Aorta (tissue), 5 donors: ENCODE measurements around the gene HRAS. TPM values are rescaled to one million over a fixed set of nuclear protein-coding genes. Genes with fewer than 3 reads are reported as not detected.
A peak's percentile ranks its signal among the peaks of the same experiment; 100 is the strongest.

Experiments
- ATAC-seq: fragments of 200-7000 bp; cut with Tn5 transposase; one replicate; pipeline ENCODE4 v1.9.1; 2022; ENCODE audit warnings: moderate library complexity; ENCODE audit not compliant: low FRiP score
- DNase-seq, 2 donors: peaks; one replicate each; pipeline ENCODE4 v3.0.0-alpha.2; 2020
- H3K27ac ChIP-seq, 2 donors: one replicate each; pipeline ENCODE4 v1.5.1; 2013; ENCODE audit warnings: low read length in 2 of 2, mild to moderate bottlenecking in 2 of 2, moderate library complexity in 2 of 2, control low read depth in 1 of 2, inconsistent platforms in 1 of 2, low read depth in 1 of 2
- H3K27me3 ChIP-seq, 2 donors: one replicate each; pipeline ENCODE4 v1.6.1; 2013; ENCODE audit warnings: control low read depth in 1 of 2, low read length in 1 of 2, mild to moderate bottlenecking in 1 of 2, moderate library complexity in 1 of 2; ENCODE audit not compliant: insufficient read depth in 2 of 2, control insufficient read depth in 1 of 2
- H3K36me3 ChIP-seq, 2 donors: one replicate each; pipeline ENCODE4 v1.6.1; 2013; ENCODE audit warnings: control low read depth in 1 of 2, low read length in 1 of 2, mild to moderate bottlenecking in 1 of 2; ENCODE audit not compliant: insufficient read depth in 2 of 2, control insufficient read depth in 1 of 2
- H3K4me1 ChIP-seq, 2 donors: one replicate each; pipeline ENCODE4 v1.6.1; 2013; ENCODE audit warnings: low read length in 2 of 2, control low read depth in 1 of 2, mild to moderate bottlenecking in 1 of 2, moderate library complexity in 1 of 2; ENCODE audit not compliant: insufficient read depth in 2 of 2, control insufficient read depth in 1 of 2
- H3K4me3 ChIP-seq, 2 donors: one replicate each; pipeline ENCODE4 v1.5.1; 2013; ENCODE audit warnings: low read length in 2 of 2, control low read depth in 1 of 2, mild to moderate bottlenecking in 1 of 2
- H3K9me3 ChIP-seq: one replicate; pipeline ENCODE4 v1.6.1; 2013; ENCODE audit warnings: mild to moderate bottlenecking, low read length; ENCODE audit not compliant: control insufficient read depth
- WGBS, 2 donors: extraction: QIAGEN DNeasy Blood & Tissue Kit; methylation state at CpG; one replicate each; pipeline ENCODE4 v1.1.7; 2013; 5-methylcytosine and 5-hydroxymethylcytosine counted together
- intact Hi-C, 2 donors: fragments of 100-400 bp; cut with DNase I; formaldehyde crosslinking; loops; one replicate each; pipeline versions ENCODE4 v1.14.2 to v1.15.0; 2022
- polyA plus RNA-seq, 2 donors: library from polyadenylated mRNA; stranded (reverse); fragments of 200-250 nt; gene quantifications; one replicate each; pipeline ENCODE4 v1.2.3, GENCODE V29; 2013
- total RNA-seq, 2 donors: library from RNA; stranded (reverse); fragmentation: NEBNext Ultra II Directional; extraction: Animal tissue kit (Norgen Biotek cat#: 25700); gene quantifications; one replicate each; pipeline ENCODE4 v1.2.1, GENCODE V29; 2021
- donor health status: healthy with polysubstance abuse.
- donor health status: Bipolar disorder and iron deficiency.
- donor health status: DM: no; HTN: no; CAD: no.
- donor health status: DM: no; HTN: no; CAD: no.
- donor health status: DM: yes; HTN: yes; CAD: no.

HRAS gene
- total and polyA plus RNA-seq, 4 donors = 35.9 to 142 (median 60.4) TPM

DNA sequence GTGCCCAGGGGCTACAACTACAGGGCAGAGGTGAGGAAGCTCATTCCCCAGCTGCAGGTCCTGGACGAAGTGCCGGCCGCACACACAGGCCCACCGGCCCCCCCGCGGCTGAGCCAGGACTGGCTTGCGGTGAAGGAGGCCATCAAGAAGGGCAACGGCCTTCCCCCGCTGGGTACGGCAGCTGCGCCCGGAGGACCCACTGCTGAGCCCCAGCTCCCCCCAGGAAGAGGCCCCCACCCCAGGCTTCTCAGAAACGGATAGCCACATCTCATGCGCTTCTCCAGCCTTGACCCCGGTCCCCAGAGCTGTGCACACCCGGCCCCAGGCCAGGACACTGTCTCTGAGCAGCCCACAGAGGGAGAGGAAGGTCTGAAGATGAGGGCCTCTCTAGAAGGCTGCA, 15.8 kb upstream of the HRAS start:
- Histone ChIP-seq H3K36me3 (no peaks in the 10 kb centered on the region), H3K27me3 (no peaks in the 10 kb centered on the region), H3K4me3 (no peak overlapping the region), H3K27ac (no peak overlapping the region), H3K4me1 (no peaks in the 10 kb centered on the region), H3K9me3 (no peaks in the 10 kb centered on the region)
- ATAC-seq = no peak
- 80 to 87% methylated on average over 10 to 16 of the region's 16 CpGs for WGBS, 2 donors
- intact Hi-C loops = loop anchor here in 1 of 2 donors (10.0 kb wide), 1 partner anchor 224 kb away; the partner anchor contains the start of gene GATD1
- no peak for DNase-seq

DNA sequence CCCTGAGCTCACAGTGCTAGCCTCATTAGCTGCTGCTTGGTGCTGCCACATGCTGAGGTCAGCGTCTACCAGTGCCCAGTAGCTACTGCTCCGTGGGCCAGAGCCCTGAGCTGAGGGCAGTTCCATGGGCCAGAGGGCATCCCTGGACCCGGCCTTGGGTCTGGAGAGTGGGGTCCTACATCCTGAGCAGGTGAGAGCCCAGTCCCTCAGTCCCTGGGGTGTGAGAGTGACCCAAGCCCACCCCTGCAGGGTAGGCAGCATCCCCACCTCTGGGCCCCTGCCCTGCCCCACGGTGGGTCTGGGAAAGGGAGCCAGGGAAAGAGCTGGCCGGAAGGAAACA, 15.3 kb upstream of the HRAS start:
- no peak overlapping the region for H3K27ac ChIP-seq
- DNase-seq = no peak
- 88 to 91% methylated on average over 5 of the region's 5 CpGs for WGBS, 2 donors
- no peaks in the 10 kb centered on the region for H3K36me3 ChIP-seq
- no peaks in the 10 kb centered on the region for H3K4me1 ChIP-seq
- H3K4me3 ChIP-seq = no peak overlapping the region
- intact Hi-C loops = loop anchor here in 1 of 2 donors (10.0 kb wide), 1 partner anchor 224 kb away; the partner anchor contains the start of gene GATD1
- no peak for ATAC-seq
- no peaks in the 10 kb centered on the region for H3K9me3 ChIP-seq
- H3K27me3 ChIP-seq = no peaks in the 10 kb centered on the region

- Histone ChIP-seq H3K27me3 (no peaks in the 10 kb centered on the region), H3K4me1 (no peaks in the 10 kb centered on the region), H3K9me3 (no peaks in the 10 kb centered on the region), H3K36me3 (no peaks in the 10 kb centered on the region), H3K4me3 (no peak overlapping the region), H3K27ac (no peak overlapping the region)
- WGBS, 2 donors = 94 to 95% methylated on average over 25 of the region's 25 CpGs
- DNase-seq (no peak), ATAC-seq (no peak)
- intact Hi-C loops = loop anchor here in 1 of 2 donors (10.0 kb wide), 1 partner anchor 225 kb away; the partner anchor contains the start of gene GATD1
These were observed 14.8 kb upstream of the HRAS start for GRCh38 chr11:550021-550745.

DNA sequence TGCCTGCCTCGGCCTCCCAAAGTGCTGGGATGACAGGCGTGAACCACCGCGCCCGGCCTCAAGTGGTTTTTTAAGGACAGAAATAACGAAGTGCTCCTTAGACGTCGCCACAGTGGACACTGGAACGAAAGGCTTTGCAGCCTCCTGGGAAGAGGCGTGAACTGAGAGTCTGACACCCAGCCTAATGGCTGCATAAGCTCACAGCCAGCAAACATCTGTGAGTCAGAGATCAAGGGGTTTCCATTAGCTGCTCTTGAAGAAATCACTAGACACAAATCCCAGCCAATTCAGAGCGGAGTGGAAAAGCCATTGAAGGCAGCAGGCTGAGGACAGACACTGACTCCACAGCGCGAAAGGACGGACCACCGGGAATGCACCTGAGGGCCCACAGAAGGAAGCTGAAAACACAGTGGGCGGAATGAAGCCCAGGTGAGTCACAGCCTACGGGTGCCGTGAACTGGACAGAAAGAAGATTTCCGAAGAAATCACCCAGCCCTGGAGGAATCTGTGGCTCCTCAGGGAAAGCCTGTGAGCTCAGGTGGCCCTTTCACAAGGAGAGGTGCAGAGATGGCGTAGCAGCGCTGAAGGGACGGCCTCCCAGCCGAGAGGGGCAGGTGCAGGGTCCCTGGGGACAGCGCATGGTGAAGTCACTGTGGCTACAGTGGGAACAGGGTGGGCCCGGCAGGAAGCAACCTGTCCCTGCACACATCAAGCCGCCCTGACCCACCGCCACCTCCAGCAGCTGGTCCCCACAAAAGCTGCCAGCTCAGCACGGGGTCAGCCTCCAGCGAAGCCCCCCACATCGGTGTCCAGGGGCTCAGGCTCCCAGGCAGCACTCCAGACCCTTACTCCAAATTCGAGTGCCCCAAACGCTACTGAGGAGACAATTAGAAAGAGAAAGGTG, 13.6 kb upstream of the HRAS start:
- Histone ChIP-seq H3K9me3 (no peaks in the 10 kb centered on the region), H3K27me3 (no peaks in the 10 kb centered on the region), H3K36me3 (no peaks in the 10 kb centered on the region), H3K27ac (no peak overlapping the region), H3K4me3 (no peak overlapping the region), H3K4me1 (no peaks in the 10 kb centered on the region)
- DNase-seq (no peak), ATAC-seq (no peak)
- intact Hi-C loops = no loop called here
- WGBS, 2 donors = 83 to 86% methylated on average over 32 of the region's 32 CpGs

GRCh38 chr11:545171-545570, 9.8 kb upstream of the HRAS start:
- 81 to 86% methylated on average over 10 to 11 of the region's 11 CpGs for WGBS, 2 donors

DNA sequence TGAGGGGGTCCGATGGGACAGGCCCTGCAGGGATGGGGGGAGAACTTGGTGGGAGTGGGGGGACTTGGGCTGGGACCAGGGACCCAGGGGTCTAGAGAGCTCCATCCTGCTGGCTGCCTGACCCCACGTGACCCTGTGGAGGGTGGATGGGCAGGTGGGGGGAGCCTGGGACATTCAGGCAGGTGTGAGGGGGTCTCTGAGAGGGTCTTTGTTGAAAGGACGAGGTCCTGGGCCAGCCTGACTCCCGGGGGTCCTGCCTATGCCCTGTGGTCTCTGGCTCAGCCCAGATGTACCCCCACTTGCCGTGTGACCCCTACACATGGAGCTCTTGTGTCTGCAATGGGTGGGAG, 9.4 kb upstream of the HRAS start:
- 77 to 91% methylated on average over 5 of the region's 5 CpGs for WGBS, 2 donors
- no peaks in the 10 kb centered on the region for H3K36me3 ChIP-seq
- no peaks in the 10 kb centered on the region for H3K27me3 ChIP-seq
- H3K27ac ChIP-seq = no peak overlapping the region
- DNase-seq = no peak
- no peak for ATAC-seq
- no peak overlapping the region for H3K4me3 ChIP-seq
- H3K9me3 ChIP-seq = no peaks in the 10 kb centered on the region
- intact Hi-C loops = no loop called here
- no peaks in the 10 kb centered on the region for H3K4me1 ChIP-seq

More at GRCh38 chr11:545171-545570, 9.8 kb upstream of the HRAS start:
- Histone ChIP-seq H3K27me3 (no peaks in the 10 kb centered on the region), H3K27ac (no peak overlapping the region), H3K9me3 (no peaks in the 10 kb centered on the region), H3K36me3 (no peaks in the 10 kb centered on the region), H3K4me3 (no peak overlapping the region), H3K4me1 (no peaks in the 10 kb centered on the region)
- ATAC-seq (no peak), DNase-seq (peak in 1 of 2 donors; percentile 43)
- intact Hi-C loops = no loop called here

DNA sequence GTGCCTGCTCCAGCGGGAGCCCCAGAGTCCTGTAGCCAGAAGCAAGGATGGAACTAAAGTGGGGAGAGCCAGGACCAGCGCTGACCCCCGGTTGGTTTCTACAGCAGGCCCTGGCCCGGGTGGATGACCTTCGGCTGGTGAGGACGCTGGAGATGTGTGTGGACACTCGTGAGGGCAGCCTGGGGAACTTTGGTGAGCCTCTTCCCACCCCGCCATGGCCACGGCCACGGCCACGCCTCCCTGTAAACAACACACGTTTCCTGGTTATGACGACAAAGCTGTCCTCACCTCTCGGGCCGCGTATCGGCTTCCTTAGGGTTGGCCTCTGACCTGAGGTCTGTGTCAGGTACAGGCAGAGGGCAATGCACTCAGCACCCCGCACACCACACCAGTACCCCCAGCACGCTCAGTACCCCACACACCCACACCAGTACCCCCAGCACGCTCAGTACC, 6.1 kb upstream of the HRAS start:
- intact Hi-C loops = no loop called here
- 89 to 92% methylated on average over 20 of the region's 20 CpGs for WGBS, 2 donors
- ATAC-seq = no peak
- Histone ChIP-seq H3K4me3 (no peak overlapping the region), H3K4me1 (no peaks in the 10 kb centered on the region), H3K36me3 (no peaks in the 10 kb centered on the region), H3K9me3 (no peaks in the 10 kb centered on the region), H3K27ac (no peak overlapping the region), H3K27me3 (no peaks in the 10 kb centered on the region)
- DNase-seq = no peak

GRCh38 chr11:540583-541432, 5.4 kb upstream of the HRAS start:
- intact Hi-C loops = no loop called here
- H3K27ac ChIP-seq = no peak overlapping the region
- H3K4me1 ChIP-seq = no peaks in the 10 kb centered on the region
- H3K27me3 ChIP-seq = no peaks in the 10 kb centered on the region
- ATAC-seq = no peak
- DNase-seq = peak; percentile 40 to 73
- no peaks in the 10 kb centered on the region for H3K9me3 ChIP-seq
- no peaks in the 10 kb centered on the region for H3K36me3 ChIP-seq
- H3K4me3 ChIP-seq = no peak overlapping the region
- 88 to 89% methylated on average over 22 to 23 of the region's 23 CpGs for WGBS, 2 donors
